Liver (tissue), 9 donors: ENCODE data around the gene WIPI1. TPM values are rescaled to one million over a fixed set of nuclear protein-coding genes. Genes with fewer than 3 reads are reported as not detected.
A peak's percentile ranks its signal among the peaks of the same experiment; 100 is the strongest.

Experiments
- DNase-seq: peaks from one replicate; pipeline ENCODE4 v3.0.0-alpha.2; 2017; ENCODE audit warnings: low spot score
- H3K27ac ChIP-seq, 2 donors: one replicate each; pipeline ENCODE4 v1.7.0; 2013; ENCODE audit warnings: inconsistent platforms in 2 of 2, low read length in 2 of 2, control low read depth in 1 of 2, low read depth in 1 of 2, mild to moderate bottlenecking in 1 of 2
- H3K27me3 ChIP-seq, 4 donors: one replicate each; pipeline versions ENCODE4 v1.6.1 to v1.7.0; 2013; ENCODE audit warnings: low read length in 3 of 4, inconsistent platforms in 1 of 4, mild to moderate bottlenecking in 1 of 4, moderate library complexity in 1 of 4; ENCODE audit not compliant: control insufficient read depth in 4 of 4, insufficient read depth in 4 of 4
- H3K36me3 ChIP-seq, 4 donors: one replicate each; pipeline versions ENCODE4 v1.6.1 to v1.7.0; 2013; ENCODE audit warnings: low read length in 3 of 4, mild to moderate bottlenecking in 3 of 4, low read depth in 1 of 4, moderate library complexity in 1 of 4; ENCODE audit not compliant: control insufficient read depth in 4 of 4, insufficient read depth in 3 of 4
- H3K4me1 ChIP-seq, 4 donors: one replicate each; pipeline versions ENCODE4 v1.6.1 to v1.7.0; 2013; ENCODE audit warnings: low read length in 3 of 4, mild to moderate bottlenecking in 3 of 4, moderate library complexity in 1 of 4; ENCODE audit not compliant: control insufficient read depth in 4 of 4, insufficient read depth in 4 of 4
- H3K4me3 ChIP-seq, 3 donors: one replicate each; pipeline versions ENCODE4 v1.6.1 to v1.7.0; 2013; ENCODE audit warnings: low read length in 3 of 3, control low read depth in 1 of 3, low read depth in 1 of 3, mild to moderate bottlenecking in 1 of 3
- H3K9ac ChIP-seq, 2 donors: one replicate each; pipeline ENCODE4 v1.7.0; 2013; ENCODE audit warnings: low read length in 2 of 2, mild to moderate bottlenecking in 2 of 2, moderate library complexity in 2 of 2, control low read depth in 1 of 2, low read depth in 1 of 2
- H3K9me3 ChIP-seq, 4 donors: one replicate each; pipeline versions ENCODE4 v1.6.1 to v1.7.0; 2013; ENCODE audit warnings: low read length in 3 of 4; ENCODE audit not compliant: control insufficient read depth in 4 of 4
- EGR1 ChIP-seq, 2 donors: IDR thresholded peaks; 2 replicates each; pipeline ENCODE4 v1.6.1; 2016 to 2018; ENCODE audit warnings: antibody characterized with exemption in 2 of 2, low read depth in 2 of 2
- FOXA1 ChIP-seq: IDR thresholded peaks from 2 replicates; pipeline ENCODE4 v1.6.1; 2016; ENCODE audit warnings: antibody characterized with exemption
- FOXA2 ChIP-seq: IDR thresholded peaks from 2 replicates; pipeline ENCODE4 v1.6.1; 2016; ENCODE audit warnings: antibody characterized with exemption
- GABPA ChIP-seq, 2 donors: IDR thresholded peaks in 1 of 2; conservative IDR thresholded peaks in 1 of 2; 2 replicates each; pipeline ENCODE4 v1.6.1; 2016; ENCODE audit warnings: antibody characterized with exemption in 2 of 2, mild to moderate bottlenecking in 1 of 2, moderate library complexity in 1 of 2
- HNF4A ChIP-seq, 2 donors: conservative IDR thresholded peaks; 2 replicates each; pipeline ENCODE4 v1.6.1; 2016; ENCODE audit warnings: antibody characterized with exemption in 2 of 2, mild to moderate bottlenecking in 2 of 2
- HNF4G ChIP-seq: IDR thresholded peaks from 2 replicates; pipeline ENCODE4 v1.6.1; 2016; ENCODE audit warnings: antibody characterized with exemption
- JUND ChIP-seq, 2 donors: IDR thresholded peaks; 2 replicates each; pipeline ENCODE4 v1.6.1; 2016; ENCODE audit warnings: antibody characterized with exemption in 2 of 2
- NR2F2 ChIP-seq: IDR thresholded peaks from 2 replicates; pipeline ENCODE4 v1.6.1; 2016; ENCODE audit warnings: antibody characterized with exemption
- RAD21 ChIP-seq, 2 donors: IDR thresholded peaks; 2 replicates each; pipeline ENCODE4 v1.6.1; 2016; ENCODE audit warnings: antibody characterized with exemption in 2 of 2, mild to moderate bottlenecking in 2 of 2
- RXRA ChIP-seq, 2 donors: IDR thresholded peaks; 2 replicates each; pipeline ENCODE4 v1.6.1; 2017 to 2018; ENCODE audit warnings: antibody characterized with exemption in 2 of 2, mild to moderate bottlenecking in 1 of 2
- SP1 ChIP-seq: IDR thresholded peaks from 2 replicates; pipeline ENCODE4 v1.6.1; 2018; ENCODE audit warnings: antibody characterized with exemption, mild to moderate bottlenecking
- TAF1 ChIP-seq: conservative IDR thresholded peaks from 2 replicates; pipeline ENCODE4 v1.6.1; 2016; ENCODE audit warnings: antibody characterized with exemption, mild to moderate bottlenecking
- YY1 ChIP-seq: IDR thresholded peaks from 2 replicates; pipeline ENCODE4 v1.6.1; 2016; ENCODE audit warnings: antibody characterized with exemption, mild to moderate bottlenecking
- WGBS: extraction: QIAGEN DNeasy Blood & Tissue Kit; methylation state at CpG from one replicate; pipeline ENCODE4 v1.1.7; 2013; 5-methylcytosine and 5-hydroxymethylcytosine counted together
- polyA plus RNA-seq, 2 donors: library from polyadenylated mRNA; stranded (reverse) in 1 of 2; unstranded in 1 of 2; fragments of 200-250 nt in 1 of 2; fragments of >200 nt in 1 of 2; fragmentation: Nextera tagmentation in 1 of 2; extraction: Ambion mirVana in 1 of 2; gene quantifications; one replicate each; pipeline versions ENCODE4 v1.2.1 to v1.2.3, GENCODE V29; 2013 to 2015
- total RNA-seq, 2 donors: library from RNA; depleted of rRNA; stranded (reverse); fragments of >200 nt; gene quantifications; one replicate each; pipeline ENCODE4 v1.2.3, GENCODE V29; 2014
- TF ChIP-seq, protein P1 (sequence below): IDR thresholded peaks from 2 replicates; pipeline ENCODE4 v1.6.1; 2016; ENCODE audit warnings: antibody characterized with exemption
- TF ChIP-seq, protein P2 (sequence below): IDR thresholded peaks from 2 replicates; pipeline ENCODE4 v1.6.1; 2016; ENCODE audit warnings: antibody characterized with exemption
- TF ChIP-seq, protein P3 (sequence below): fragments of 150-350 bp; IDR thresholded peaks from 2 replicates; pipeline ENCODE4 v1.5.1; 2017; ENCODE audit warnings: improper control_type of control experiment, low read depth, low read length; ENCODE audit not compliant: missing input control
- TF ChIP-seq, protein P4 (sequence below): IDR thresholded peaks from 2 replicates; pipeline ENCODE4 v1.6.1; 2016; ENCODE audit warnings: antibody characterized with exemption, mild to moderate bottlenecking
- TF ChIP-seq, protein P5 (sequence below): IDR thresholded peaks from 2 replicates; pipeline ENCODE4 v1.6.1; 2016; ENCODE audit warnings: antibody characterized with exemption
- donor health status: healthy.
- donor health status: healthy.
- donor health status: healthy.
- donor health status: healthy.
- donor health status: healthy.

Gene WIPI1
- total and polyA plus RNA-seq, 4 donors = 21.1 to 48.6 (median 29.8) TPM

DNA sequence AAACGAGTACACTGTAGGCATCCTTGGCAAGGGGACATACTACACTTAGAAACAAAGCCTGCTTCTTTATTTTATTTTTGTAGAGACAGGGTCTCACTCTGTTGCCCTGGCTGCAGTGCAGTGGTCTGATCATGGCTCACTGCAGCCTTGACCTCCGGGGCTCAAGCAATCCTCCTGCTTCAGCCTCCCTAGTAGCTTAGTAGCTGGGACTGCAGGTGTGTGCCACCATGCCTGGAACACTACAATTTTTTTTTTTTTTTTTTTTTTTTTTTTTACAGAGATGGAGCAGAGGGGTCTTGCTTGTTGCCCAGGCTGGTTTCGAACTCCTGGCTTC is 78.2 kb downstream of the WIPI1 start (continued):
- TF ChIP-seq, protein P1, sequence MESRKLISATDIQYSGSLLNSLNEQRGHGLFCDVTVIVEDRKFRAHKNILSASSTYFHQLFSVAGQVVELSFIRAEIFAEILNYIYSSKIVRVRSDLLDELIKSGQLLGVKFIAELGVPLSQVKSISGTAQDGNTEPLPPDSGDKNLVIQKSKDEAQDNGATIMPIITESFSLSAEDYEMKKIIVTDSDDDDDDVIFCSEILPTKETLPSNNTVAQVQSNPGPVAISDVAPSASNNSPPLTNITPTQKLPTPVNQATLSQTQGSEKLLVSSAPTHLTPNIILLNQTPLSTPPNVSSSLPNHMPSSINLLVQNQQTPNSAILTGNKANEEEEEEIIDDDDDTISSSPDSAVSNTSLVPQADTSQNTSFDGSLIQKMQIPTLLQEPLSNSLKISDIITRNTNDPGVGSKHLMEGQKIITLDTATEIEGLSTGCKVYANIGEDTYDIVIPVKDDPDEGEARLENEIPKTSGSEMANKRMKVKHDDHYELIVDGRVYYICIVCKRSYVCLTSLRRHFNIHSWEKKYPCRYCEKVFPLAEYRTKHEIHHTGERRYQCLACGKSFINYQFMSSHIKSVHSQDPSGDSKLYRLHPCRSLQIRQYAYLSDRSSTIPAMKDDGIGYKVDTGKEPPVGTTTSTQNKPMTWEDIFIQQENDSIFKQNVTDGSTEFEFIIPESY = no peak
- TF ChIP-seq RXRA (IDR thresholded peaks at IDR 0.05) = no peak
- TF ChIP-seq FOXA2 = no peak

DNA sequence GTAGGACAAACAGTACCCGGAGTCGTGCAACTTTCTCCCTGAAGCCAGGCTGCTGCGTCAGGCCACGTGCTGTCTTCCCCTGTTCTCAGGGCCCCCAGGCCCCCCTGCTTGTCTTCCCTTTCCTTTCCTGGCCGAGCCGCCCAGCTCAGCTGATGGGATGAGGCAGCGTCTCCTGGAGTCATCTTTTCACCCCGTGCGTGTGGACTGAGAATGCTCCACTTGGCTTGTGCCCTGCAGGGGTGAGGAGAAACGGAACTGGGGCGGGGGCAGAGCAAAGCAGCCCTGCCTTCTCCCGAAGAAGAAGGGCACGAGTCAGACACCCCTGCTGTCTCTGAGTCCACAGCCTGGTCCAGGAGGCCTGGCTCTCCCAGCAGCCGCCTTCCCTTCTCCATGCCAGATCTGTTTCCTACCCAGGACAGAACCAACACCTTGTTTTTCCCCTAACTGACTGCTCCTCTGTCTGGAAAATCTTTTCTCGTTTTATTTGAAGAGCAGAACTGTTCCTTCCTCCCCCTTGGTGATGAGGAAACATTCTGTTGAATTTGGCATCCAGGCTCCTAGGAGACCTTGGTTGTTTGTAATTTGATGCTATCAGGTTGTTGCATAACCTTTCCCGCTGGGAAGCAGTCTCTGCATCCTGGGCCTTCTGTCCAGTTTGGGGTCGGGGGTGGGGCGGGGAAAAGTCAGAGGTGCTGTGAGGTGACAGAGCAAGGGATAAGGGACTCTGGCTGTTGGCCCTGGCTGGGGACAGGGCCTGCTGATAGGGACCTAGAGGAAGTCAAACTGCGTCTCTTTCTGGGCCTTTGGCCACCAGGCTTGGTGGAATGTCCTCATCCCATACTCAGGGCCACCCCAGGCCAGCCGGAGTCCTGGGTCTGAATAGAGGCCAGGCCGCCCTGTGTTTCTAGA is 78.8 kb downstream of the WIPI1 start:
- H3K27me3 ChIP-seq = no peaks in the 10 kb centered on the region
- peak overlapping the region in 2 of 3 donors; percentile 32 to 50 for H3K4me3 ChIP-seq
- DNase-seq = peak; percentile 69
- WGBS = 14% methylated on average over 21 of the region's 21 CpGs
- H3K36me3 ChIP-seq = no peaks in the 10 kb centered on the region
- peak overlapping the region; percentile 39 to 40 for H3K9ac ChIP-seq
- peaks cover 7 to 35% (median 27%) of the 10 kb centered on the region in 4 donors for H3K4me1 ChIP-seq
- H3K27ac ChIP-seq = peak overlapping the region; percentile 92
- TF ChIP-seq TAF1 (peak; percentile 88), NR2F2 (peak; percentile 100), YY1 (peak; percentile 63), HNF4G (peak; percentile 77), EGR1 (IDR thresholded peaks at IDR 0.05; ENCODE audit: low read depth in 2 of 2) (peak; percentile 73 to 90), RAD21 (IDR thresholded peaks at IDR 0.05) (peak; percentile 49 to 70), SP1 (peak; percentile 97), RXRA (IDR thresholded peaks at IDR 0.05) (peak; percentile 99 to 100), HNF4A (conservative IDR thresholded peaks at IDR 0.05) (peak; percentile 89 to 92), JUND (IDR thresholded peaks at IDR 0.05) (peak; percentile 89), FOXA2 (peak; percentile 52), FOXA1 (peak; percentile 46), GABPA (IDR thresholded peaks at IDR 0.05 in 1 of 2, conservative IDR thresholded peaks at IDR 0.05 in 1 of 2) (peak in 1 of 2 donors; percentile 20)
- TF ChIP-seq, protein P2, sequence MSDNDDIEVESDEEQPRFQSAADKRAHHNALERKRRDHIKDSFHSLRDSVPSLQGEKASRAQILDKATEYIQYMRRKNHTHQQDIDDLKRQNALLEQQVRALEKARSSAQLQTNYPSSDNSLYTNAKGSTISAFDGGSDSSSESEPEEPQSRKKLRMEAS = peak; percentile 97
- TF ChIP-seq, protein P3, sequence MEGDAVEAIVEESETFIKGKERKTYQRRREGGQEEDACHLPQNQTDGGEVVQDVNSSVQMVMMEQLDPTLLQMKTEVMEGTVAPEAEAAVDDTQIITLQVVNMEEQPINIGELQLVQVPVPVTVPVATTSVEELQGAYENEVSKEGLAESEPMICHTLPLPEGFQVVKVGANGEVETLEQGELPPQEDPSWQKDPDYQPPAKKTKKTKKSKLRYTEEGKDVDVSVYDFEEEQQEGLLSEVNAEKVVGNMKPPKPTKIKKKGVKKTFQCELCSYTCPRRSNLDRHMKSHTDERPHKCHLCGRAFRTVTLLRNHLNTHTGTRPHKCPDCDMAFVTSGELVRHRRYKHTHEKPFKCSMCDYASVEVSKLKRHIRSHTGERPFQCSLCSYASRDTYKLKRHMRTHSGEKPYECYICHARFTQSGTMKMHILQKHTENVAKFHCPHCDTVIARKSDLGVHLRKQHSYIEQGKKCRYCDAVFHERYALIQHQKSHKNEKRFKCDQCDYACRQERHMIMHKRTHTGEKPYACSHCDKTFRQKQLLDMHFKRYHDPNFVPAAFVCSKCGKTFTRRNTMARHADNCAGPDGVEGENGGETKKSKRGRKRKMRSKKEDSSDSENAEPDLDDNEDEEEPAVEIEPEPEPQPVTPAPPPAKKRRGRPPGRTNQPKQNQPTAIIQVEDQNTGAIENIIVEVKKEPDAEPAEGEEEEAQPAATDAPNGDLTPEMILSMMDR = no peak
- TF ChIP-seq, protein P1 = peak; percentile 71
- TF ChIP-seq, protein P4, sequence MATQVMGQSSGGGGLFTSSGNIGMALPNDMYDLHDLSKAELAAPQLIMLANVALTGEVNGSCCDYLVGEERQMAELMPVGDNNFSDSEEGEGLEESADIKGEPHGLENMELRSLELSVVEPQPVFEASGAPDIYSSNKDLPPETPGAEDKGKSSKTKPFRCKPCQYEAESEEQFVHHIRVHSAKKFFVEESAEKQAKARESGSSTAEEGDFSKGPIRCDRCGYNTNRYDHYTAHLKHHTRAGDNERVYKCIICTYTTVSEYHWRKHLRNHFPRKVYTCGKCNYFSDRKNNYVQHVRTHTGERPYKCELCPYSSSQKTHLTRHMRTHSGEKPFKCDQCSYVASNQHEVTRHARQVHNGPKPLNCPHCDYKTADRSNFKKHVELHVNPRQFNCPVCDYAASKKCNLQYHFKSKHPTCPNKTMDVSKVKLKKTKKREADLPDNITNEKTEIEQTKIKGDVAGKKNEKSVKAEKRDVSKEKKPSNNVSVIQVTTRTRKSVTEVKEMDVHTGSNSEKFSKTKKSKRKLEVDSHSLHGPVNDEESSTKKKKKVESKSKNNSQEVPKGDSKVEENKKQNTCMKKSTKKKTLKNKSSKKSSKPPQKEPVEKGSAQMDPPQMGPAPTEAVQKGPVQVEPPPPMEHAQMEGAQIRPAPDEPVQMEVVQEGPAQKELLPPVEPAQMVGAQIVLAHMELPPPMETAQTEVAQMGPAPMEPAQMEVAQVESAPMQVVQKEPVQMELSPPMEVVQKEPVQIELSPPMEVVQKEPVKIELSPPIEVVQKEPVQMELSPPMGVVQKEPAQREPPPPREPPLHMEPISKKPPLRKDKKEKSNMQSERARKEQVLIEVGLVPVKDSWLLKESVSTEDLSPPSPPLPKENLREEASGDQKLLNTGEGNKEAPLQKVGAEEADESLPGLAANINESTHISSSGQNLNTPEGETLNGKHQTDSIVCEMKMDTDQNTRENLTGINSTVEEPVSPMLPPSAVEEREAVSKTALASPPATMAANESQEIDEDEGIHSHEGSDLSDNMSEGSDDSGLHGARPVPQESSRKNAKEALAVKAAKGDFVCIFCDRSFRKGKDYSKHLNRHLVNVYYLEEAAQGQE = no peak
- TF ChIP-seq, protein P5, sequence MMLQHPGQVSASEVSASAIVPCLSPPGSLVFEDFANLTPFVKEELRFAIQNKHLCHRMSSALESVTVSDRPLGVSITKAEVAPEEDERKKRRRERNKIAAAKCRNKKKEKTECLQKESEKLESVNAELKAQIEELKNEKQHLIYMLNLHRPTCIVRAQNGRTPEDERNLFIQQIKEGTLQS = peak; percentile 94
- no peaks in the 10 kb centered on the region for H3K9me3 ChIP-seq
